GM21619 (cell line): Measurements from ENCODE around the gene CACNA1B.
"Not testable (repeated sequence)": the region's sequence is repeated elsewhere in the genome, so short reads cannot be mapped to it uniquely, and the experiment has no call there.

Source experiments
- ATAC-seq: cut with Tn5 transposase; IDR thresholded peaks from one replicate; pipeline ENCODE4 v1.9.1; 2021; ENCODE audit not compliant: unreplicated experiment

The CACNA1B gene

GRCh38 chr9:138126090-138126857, 248.7 kb downstream of the CACNA1B start:
- ATAC-seq: peak; percentile 90

GRCh38 chr9:138126858-138127584, 249.4 kb downstream of the CACNA1B start:
- not testable (repeated sequence) for ATAC-seq

- ATAC-seq: not testable (repeated sequence)
These were observed 250.4 kb downstream of the CACNA1B start for GRCh38 chr9:138128027-138128426.

- ATAC-seq: not testable (repeated sequence)
These were observed 251.7 kb downstream of the CACNA1B start for GRCh38 chr9:138129318-138129717.

GRCh38 chr9:138132946-138133705, 255.5 kb downstream of the CACNA1B start:
- not testable (repeated sequence) for ATAC-seq

GRCh38 chr9:138134581-138134980, 257.0 kb downstream of the CACNA1B start:
- not testable (repeated sequence) for ATAC-seq

- ATAC-seq: not testable (repeated sequence)
These were observed 261.5 kb downstream of the CACNA1B start for GRCh38 chr9:138139096-138139495.

GRCh38 chr9:138140980-138141379, 263.4 kb downstream of the CACNA1B start:
- ATAC-seq: not testable (repeated sequence)

GRCh38 chr9:138142528-138143244, 265.1 kb downstream of the CACNA1B start:
- not testable (repeated sequence) for ATAC-seq

GRCh38 chr9:138143491-138143890, 265.9 kb downstream of the CACNA1B start:
- not testable (repeated sequence) for ATAC-seq

GRCh38 chr9:138147556-138147955, 270.0 kb downstream of the CACNA1B start:
- not testable (repeated sequence) for ATAC-seq

GRCh38 chr9:138149672-138150656, 272.4 kb downstream of the CACNA1B start:
- not testable (repeated sequence) for ATAC-seq

GRCh38 chr9:138155788-138156187, 278.2 kb downstream of the CACNA1B start:
- ATAC-seq: not testable (repeated sequence)

GRCh38 chr9:138166793-138167192, 289.2 kb downstream of the CACNA1B start:
- not testable (repeated sequence) for ATAC-seq
